GF-D8 (cell line): ENCODE data around the gene KRT8.
"Not testable (repeated sequence)": the region's sequence is repeated elsewhere in the genome, so short reads cannot be mapped to it uniquely, and the experiment has no call there.

ENCODE experiments used
- DNase-seq: peaks from one replicate; lab custom pipeline; 2025; lab: John Stamatoyannopoulos, UW

The KRT8 gene

DNA sequence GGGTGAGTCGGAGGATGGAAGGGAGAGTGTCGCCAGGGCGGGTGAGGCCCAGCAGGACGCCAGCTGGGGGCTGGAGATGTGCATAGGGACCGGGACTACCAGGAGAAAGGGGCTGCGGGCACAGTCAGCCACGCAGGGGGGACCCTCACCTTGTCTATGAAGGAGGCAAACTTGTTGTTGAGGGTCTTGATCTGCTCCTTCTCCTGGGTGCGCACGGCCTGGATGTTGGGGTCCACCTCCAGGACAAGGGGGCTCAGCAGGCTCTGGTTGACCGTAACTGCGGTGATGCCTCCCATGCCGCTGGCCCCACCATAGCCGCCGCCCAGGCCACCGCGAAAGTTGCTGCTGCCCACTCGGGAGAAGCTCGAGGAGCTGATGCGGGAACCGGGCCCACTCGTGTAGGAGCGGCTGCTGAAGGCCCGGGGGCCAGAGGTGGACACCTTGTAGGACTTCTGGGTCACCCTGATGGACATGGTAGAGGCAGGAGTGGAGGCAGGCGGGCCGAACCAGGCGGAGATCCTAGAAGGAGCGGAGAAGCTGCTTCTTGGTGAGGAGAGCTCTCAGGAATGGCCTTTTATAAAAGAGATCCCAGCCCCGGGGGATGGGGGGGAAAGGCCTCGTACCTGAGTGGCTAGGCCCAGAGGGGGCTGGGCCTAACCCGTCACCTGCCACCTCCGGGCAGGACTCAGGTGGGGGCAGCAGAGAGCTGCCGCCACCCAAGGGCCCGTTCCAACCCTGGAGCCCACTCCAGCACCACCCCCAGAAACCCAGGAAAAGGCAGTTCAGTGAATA, at the start of gene KRT8:
KRT8 (minus strand) TSS at position 568 of the 792 bp plus-strand sequence; CDS start at position 473, 95 bp downstream.
- DNase-seq = not testable (repeated sequence)

DNA sequence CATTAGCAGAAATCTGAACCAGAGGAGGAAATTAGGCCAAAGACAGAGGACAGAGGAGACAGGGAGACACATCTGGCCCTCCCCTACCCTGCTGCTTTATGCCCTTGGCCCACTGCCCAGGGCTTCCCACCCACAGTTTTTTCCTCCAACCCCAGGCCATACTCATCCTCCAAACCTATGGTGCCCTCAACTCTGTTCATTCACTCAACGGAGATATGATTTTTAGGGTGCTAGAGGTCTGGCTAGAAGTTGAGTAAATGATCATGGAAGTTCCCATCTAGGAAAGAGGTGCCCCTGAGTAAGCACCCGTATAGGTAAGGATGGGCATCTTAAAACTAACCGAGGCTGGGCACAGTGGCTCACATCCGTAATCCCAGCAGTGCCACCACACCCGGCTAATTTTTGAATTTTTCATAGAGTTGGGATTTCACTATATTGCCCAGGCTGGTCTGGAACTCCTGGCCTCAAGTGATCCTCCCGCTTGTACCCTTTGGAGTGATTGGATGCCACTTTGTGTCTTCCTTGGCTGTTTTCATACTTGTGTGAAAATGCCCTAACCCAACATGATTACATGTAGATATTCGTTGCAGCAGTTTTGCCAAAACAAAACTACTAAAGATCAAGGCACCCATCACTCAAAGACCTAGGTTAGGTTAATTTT, 48.4 kb upstream of the KRT8 start:
- DNase-seq = no peak

DNA sequence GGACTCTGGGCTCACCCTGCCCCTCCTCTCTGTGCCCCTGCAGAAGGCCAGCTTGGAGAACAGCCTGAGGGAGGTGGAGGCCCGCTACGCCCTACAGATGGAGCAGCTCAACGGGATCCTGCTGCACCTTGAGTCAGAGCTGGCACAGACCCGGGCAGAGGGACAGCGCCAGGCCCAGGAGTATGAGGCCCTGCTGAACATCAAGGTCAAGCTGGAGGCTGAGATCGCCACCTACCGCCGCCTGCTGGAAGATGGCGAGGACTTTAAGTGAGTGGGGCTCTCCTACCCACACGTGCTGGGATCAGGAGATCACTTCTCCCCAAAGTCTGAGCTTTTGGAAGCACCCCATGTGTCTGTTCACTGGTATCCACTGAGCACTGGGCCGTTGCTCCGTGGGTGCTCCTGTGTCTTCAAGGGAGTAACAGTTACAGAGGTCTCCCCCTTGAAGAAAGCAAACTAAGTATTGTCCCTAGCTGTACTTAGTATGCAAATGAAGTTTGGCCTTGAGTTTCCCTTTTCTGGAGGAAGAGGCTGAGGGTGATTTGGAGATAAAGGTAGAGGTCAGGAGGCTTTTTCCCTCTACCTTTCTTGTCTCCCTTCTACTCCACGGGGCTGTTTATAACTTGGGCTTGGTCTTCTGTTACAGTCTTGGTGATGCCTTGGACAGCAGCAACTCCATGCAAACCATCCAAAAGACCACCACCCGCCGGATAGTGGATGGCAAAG, 47.4 kb upstream of the KRT8 start:
- DNase-seq = no peak

DNA sequence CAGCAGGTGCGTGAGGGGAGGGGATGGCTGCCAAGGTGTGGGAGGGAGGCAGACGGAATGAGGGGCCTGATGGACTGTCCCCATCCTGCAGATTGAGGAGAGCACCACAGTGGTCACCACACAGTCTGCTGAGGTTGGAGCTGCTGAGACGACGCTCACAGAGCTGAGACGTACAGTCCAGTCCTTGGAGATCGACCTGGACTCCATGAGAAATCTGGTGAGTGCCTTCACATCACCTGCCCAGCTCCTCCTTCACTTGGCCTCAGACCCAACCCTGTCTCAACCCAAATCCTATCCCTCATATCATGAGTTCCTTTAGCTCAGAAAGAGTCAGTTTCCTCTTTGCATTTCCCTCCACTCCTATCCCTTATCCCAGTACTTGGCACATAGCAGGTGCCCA, 46.8 kb upstream of the KRT8 start:
- DNase-seq = no peak

DNA sequence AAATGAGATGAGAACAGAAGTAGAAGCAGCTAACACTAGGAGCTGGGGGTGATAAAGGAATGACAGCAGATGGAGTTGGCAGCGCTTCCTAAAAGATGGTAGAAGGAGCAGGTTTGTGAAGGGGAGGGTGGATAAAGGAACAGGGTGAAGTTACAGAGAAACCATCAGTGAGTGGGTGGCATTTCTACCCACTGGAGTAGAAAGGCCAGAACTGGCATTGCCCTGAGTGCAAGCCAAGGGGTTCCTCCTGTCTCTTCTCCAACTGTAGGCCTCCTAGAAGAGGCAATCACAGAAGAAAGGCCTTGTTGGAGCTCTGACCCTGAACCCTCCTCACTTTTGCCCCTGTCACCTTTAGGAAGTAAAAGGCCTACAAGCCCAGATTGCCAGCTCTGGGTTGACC, 46.2 kb upstream of the KRT8 start:
- DNase-seq = no peak

DNA sequence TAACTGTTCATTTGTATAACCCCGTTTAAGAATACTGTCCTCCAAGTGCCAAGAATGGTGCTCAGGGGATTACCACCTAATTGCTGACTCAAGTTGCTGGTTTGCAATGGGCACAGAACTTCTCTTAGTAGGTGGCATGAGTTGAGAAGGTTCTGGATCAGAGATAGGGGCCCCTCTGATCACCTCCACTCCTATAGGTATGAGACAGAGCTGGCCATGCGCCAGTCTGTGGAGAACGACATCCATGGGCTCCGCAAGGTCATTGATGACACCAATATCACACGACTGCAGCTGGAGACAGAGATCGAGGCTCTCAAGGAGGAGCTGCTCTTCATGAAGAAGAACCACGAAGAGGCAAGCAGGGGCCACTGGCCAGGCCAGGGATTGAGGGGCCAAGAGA, 45.7 kb upstream of the KRT8 start:
- no peak for DNase-seq

DNA sequence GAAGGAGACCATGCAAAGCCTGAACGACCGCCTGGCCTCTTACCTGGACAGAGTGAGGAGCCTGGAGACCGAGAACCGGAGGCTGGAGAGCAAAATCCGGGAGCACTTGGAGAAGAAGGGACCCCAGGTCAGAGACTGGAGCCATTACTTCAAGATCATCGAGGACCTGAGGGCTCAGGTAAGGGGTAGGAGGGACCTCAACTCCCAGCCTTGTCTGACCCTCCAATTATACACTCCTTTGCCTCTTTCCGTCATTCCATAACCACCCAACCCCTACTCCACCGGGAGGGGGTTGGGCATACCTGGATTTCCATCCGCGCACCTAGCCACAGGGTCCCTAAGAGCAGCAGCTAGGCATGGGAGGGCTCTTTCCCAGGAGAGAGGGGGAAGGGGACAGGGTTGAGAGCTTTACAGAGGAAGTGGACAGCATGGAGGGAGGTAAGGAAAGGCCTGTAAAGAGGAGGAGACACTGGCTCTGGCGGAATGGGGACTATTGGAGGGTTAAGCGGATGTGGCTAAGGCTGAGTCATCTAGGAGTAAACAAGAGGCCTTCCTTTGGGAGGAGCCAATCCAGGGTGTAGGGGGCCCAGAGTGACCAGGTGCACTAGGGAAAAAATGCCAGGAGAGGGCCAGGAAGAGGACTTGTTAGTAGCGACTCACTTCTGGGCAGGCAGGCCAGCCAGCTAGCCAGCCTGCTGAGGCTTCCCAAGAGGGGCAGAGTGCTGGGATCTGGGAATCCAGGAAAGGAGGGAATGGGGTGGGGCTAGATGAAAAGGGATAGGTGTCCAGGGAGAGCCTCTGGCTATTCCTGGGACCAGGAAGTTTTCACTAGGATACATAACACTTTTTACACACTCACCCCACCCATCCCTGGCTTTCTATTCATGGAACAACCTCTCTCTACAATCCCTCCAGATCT, 44.8 kb upstream of the KRT8 start:
- no peak for DNase-seq

DNA sequence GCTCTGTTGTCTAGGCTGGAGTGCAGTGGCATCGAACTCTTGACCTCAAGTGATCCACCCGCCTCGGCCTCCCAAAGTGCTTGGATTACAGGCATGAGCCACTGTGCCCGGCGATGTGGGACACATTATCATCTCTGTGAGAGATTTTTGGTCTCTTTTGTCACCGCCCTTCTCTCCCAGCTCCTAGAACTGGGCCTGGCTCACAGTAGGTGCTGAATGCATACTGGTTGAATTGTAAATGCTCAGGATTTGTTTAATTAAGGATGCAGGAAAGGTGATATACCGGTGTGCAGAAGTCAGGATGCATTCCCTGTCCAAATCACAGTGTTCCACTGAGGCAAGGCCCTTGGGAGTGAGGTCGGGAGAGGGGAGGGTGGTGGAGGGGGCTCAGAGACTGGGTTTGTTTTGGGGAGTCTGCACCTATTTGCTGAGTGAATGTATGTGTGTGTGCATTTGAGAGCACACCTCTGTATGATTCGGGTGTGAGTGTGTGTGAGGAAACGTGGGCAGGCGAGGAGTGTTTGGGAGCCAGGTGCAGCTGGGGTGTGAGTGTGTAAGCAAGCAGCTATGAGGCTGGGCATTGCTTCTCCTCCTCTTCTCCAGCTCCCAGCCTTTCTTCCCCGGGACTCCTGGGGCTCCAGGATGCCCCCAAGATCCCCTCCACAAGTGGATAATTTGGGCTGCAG, 43.0 kb upstream of the KRT8 start:
- no peak for DNase-seq

DNA sequence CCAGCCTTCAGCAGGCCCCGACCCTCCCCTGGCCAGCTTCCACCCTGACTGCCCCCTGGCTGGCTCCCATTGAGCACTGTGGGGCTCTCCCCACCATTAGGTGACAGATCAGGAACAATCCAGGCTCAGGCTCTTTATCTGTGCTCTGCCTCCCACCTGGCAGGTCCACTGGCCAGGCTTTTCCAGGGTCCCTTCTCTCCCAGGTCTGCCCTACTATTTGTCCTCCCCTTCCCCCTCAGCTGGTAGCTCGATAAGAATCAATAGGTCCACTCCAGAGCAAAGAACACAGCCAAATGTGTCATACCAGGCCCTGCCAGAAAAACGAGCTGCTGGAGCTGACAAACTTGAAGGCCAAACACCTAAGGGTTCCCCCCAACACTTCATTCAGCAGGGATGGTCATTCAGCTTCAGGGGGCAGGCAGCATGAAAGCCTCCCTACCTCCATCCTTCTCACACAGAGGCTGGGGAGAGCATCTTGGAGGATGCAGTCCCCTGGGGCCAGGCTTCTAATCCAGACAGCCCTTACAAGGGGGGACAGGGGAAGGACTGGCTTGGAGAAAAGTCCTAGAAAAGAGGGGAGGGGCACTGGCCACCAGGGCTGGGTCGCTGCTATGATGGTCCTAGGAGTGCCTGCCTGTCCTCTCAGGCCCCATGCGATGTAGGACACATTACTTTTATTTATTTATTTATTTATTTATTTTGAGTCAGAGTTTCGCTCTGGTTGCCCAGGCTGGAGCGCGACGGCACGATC, 42.1 kb upstream of the KRT8 start:
- DNase-seq = no peak

DNA sequence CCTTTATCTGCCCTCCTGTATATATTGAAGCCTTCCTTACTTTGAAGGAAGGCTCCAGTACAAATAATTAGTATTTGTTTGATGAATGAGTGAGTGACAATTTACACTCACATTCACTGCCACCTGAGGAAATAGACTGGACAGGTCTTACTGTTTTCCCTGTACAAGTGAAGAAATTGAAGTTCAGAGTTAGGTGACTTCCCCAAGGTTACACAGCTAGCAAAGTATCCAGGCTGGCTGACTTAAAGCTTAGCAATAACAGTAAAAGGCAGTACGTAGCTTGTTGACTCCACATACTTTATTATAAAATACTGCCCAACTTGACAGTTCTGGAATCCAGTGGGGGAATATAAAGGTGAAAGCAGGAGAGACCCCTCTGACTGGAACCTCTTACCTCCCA, 41.5 kb upstream of the KRT8 start:
- DNase-seq = no peak

DNA sequence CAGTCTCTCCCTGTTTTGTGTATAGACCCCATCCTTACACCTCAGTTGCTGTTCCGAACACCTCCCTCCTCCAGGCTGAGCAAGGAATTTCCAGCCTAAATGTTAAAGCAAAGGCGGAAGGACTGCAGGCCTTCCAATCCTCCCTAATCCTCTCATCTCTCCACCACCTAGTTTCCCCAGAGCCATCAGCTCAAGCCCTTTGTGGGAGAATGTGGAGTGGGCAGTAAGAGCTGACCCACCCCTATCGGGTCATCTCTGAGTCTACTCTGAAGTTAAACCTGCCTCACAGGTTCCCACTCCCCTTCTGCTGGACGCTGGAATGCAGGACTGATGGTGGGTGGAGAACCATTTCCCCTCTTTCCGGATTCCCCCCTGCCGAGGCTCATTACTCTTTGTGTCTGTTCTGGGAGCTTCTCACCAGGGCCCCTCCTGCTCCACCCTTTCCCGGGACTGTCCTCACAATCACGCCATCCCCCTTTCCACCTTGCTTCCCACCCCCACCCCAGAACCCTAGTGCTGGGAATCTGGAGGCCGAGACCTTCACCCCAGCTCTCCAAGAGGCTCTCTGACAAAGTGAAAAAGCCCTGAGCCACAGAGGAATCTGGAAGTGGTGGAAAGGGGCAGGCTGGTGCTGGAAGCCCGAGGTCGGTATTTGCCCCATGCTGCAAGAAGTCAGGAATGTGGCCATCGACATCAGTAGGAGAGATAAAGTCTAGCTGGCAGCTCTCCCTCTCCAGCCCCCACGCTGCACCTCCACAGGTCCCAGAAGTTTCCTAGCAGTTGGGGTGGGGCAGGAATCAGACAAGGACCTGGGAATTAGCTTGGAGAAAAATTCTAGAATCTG, 40.7 kb upstream of the KRT8 start:
- DNase-seq = no peak

DNA sequence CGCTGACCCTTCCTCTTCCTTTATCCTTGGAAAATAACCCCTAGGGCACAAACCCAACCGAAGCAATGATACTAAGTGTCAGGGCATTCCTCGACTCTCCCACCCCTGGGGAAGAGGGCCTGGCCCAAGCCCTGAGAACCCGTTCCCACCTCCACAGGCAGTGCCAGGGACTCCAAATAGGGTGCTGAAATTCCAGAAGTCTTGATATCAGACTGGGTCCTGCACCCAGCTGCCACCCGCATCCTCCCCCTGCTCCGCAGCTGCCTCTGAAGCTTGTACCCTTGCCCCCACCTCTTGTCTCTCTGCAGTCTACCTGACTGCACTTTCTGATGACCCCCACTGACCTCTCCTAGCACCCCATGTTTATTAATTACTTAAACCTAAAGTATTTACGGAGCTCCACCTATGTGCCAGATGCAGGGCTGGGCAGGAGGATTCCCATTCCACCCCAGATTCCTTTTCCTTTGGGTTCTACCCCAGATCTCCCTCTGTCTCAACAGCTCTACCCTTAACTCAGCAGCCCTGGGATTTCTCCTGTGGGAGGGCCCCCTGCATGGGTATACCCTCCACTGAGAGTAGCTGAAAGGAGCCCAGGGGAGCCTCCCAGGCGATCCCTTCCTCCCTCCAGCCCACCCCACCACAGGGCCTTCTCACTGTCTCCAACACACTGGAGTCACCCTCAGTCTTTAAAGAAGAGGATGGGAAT, 40.0 kb upstream of the KRT8 start:
- no peak for DNase-seq

DNA sequence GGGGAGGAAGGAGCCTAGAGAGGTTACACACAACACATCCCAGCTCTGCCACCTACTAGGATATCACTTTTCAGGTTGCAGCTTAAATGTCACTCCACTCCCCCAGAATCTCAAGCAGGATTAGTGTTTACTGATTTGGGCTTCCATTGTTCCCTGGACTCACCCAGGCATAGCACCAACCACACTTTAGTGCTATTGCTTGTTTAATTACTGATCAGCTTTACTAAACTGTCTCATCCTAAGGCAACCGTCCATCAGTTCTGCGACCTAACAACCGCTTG, 38.0 kb upstream of the KRT8 start:
- no peak for DNase-seq

DNA sequence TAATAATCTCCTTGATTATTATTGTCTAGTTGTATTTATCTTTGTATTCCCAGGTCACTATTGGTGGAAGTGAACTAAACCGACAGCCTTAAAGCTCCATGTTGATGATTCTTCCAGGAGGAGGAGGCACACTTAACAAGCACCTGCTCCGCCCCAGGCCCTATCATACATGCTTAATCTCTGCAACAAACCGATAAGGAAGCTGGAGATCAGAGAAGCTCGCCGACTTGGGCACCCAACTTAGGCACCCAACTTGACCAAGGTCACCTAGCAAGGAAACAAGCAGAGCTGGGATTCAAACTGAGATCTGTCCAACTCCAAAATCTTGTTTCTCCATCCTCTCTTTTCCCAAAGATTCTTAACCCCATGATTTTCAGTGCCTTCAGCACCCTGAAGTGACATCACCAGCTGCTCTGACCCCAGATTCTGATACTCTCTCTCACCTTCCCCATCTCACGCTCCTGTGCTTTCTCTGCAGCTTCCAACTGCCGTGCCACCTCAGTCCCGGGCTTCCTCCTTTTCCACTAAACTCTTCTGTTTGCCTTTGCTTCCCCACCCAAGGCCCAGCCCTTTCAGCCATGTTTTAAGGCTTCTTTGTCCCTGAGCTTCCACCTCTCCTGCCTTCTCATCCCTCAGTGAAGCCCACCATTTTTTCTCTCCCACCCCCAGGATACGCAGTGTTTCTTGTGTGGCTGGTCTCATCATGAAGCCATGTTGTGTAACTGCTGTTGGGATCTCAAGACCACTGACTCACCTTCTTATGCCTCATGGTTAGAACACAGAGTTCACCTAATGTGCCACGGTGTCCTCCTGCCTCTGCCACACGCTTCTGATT, 37.4 kb upstream of the KRT8 start:
- DNase-seq = no peak

DNA sequence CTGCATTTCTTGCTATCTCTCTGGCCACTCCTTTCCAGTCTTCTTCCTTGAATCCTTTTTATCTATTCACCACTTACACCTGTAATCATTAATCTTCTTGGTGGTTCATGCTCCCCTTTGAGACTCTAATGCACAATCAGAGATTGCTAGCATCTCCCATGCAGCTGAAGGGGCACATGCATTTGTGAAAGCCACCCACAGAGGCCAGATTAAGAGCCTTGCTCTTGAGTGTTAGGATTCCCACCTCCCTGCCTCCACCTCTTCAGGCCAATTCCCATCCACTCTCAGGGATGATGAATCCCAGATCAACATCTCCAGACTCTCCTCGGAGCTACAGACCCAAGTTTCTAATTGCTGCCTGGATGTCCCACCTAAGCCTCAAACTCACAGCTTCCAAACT, 24.7 kb upstream of the KRT8 start:
- DNase-seq = no peak

DNA sequence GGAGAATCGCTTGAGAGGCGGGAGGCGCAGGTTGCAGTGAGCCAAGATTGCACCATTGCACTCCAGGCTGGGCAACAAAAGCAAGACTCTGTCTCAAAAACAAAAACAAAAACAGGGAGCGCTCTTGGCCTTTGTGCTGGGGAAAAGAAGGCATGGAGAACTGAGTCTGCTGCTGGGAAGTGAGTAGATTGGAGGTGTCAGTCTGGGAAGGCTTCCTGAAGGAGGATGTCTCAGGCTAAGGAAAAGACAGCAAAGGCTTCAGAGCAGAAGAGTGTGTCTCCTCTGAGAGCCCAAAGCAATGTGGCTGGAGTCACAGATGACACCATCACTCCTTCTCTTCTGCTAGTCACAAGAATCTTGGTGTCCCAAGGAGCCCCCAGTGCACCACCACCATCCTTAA, 23.1 kb upstream of the KRT8 start:
- no peak for DNase-seq

DNA sequence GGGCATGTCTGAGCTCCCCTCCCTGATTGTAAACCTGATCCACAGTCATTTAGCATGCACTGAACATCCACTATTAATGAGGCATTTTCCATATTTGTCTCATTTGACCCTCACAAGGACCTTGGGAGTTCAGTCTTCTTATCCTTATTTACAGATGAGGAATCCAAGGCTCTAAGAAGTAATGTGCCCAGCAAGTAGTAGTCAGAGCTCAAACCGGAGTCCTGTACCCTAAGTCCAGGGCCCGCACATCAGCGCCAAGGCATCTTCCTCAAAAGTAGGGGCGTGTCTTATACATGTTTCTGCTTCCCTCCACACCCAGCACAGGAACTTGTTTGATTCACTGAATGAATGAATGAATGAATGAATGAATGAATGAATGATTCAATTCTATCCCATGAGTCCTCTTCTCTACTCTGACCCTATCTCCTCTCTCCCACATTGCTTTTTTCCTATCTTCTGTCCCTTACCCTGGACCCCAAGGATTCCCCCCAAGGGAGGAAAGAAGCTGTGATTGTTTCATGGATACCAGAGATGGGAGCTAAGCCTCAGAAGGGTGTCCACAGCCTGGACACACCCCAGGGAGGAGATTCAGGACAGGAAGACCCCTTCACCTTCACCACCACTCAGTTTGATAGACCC, 21.8 kb upstream of the KRT8 start:
- no peak for DNase-seq
